HL-60/S4 treated with retinoic acid at 250 ng/mL for 4 days and 3 days (cell line): ENCODE data around the gene PODXL2.
"Not testable (repeated sequence)": the region's sequence is repeated elsewhere in the genome, so short reads cannot be mapped to it uniquely, and the experiment has no call there.

ENCODE experiments used
- in situ Hi-C: fragments of 300-500 bp; cut with MboI; formaldehyde crosslinking; loops from 2 replicates; pipeline ENCODE4 v1.7.0; 2022; ENCODE audit warnings: low sequenced_read_pairs

The PODXL2 gene

DNA sequence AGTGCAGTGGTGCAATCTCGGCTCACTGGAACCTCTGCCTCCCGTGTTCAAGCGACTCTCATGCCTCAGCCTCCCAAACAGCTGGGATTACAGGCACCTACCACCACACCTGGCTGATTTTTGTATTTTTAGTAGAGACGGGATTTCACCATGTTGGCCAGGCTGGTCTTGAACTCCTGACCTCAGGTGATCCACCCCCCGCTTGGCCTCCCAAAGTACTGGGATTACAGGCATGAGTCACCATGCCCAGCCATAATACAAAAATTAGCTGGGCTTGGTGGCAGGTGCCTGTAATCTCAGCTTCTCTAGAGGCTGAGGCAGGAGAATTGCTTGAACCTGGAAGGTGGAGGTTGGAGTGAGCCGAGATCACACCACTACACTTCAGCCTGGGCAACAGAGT is 26.0 kb downstream of the PODXL2 start:
- in situ Hi-C loops, result not testable (repeated sequence)

DNA sequence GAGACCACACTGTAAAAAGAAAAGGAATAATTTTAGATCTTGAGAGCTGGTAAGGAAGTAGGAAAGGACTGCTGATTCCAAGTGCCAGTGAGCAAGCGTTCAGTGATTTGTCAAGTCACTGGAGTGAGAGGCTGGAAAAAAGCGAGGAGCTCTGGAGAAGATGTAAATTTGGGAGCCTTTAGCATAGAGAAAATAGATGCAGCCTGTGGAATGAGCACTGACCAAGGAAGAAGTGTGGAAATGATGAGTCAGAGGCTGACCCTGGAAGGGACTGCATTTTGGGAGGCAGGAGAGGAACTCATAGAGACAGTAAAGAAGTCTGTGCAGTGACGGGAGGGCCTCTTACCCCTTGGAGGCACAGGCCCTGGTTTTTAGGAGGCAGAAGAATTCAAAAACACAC is 26.7 kb downstream of the PODXL2 start:
- in situ Hi-C loops, result no loop called here

DNA sequence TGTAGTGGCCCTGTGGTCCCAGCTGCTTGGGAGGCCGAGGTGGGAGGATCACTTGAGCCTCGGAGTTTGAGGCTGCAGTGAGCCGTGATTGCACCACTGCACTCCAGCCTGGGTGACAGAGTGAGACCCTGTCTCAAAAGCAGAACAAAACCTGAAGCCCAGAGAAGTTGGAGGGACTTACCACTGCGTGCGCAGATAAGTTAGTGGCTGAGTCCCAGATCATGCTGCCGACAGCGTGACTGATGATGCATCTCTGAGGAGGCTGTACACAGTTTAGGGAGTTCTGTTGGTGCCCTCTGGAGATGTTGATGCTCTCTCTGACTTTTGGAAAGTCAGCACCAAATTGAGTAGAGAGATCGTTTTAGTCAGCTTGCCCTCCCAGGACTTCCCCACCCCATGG is 27.9 kb downstream of the PODXL2 start:
- in situ Hi-C loops, result no loop called here

DNA sequence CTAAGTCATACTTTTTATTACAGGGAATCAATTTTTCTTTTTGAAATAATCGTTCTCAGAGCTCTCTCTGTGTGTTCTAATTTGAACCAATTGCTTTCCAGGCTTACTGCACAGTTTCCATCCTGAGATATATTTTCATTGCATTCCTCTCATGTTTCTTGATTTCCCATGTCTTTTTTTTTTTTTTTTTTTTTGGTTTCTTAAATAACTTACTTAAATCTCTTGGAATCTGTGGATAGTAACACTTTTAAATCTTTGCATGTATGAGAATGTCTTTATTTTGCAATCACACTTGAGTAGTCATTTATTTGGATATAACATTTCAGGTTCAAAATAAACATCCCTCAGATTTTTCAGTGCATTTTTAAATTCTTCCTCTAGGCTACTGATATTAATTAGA is 29.2 kb downstream of the PODXL2 start:
- in situ Hi-C loops, result no loop called here

DNA sequence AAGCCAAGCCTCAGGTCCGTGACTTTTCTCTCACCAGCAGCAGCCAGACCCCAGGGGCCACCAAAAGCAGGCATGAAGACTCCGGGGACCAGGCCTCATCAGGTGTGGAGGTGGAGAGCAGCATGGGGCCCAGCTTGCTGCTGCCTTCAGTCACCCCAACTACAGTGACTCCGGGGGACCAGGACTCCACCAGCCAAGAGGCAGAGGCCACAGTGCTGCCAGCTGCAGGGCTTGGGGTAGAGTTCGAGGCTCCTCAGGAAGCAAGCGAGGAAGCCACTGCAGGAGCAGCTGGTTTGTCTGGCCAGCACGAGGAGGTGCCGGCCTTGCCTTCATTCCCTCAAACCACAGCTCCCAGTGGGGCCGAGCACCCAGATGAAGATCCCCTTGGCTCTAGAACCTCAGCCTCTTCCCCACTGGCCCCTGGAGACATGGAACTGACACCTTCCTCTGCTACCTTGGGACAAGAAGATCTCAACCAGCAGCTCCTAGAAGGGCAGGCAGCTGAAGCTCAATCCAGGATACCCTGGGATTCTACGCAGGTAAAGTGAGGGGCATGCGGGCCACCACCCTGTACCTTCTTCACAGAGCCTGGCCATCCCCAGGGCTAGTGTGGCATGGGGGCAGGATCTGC is 31.8 kb downstream of the PODXL2 start:
- in situ Hi-C loops, result no loop called here

DNA sequence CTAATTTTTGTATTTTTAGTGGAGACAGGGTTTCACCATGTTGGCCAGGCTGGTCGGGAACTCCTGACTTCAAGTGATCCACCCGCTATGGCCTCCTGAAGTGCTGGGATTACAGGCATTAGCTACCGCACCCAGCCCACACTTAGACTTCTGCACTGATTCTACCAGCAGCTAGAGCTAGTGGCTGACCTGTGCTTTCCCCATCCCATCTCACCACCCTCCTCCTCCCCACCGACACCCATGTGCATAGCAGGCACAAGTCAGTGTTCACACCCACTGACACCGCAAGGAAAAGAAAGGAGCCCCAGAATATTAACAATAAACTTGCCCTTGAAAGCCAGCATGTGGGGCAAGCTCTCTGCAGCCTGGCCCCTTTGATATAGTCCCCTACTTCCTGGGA is 32.6 kb downstream of the PODXL2 start:
- in situ Hi-C loops, result no loop called here

DNA sequence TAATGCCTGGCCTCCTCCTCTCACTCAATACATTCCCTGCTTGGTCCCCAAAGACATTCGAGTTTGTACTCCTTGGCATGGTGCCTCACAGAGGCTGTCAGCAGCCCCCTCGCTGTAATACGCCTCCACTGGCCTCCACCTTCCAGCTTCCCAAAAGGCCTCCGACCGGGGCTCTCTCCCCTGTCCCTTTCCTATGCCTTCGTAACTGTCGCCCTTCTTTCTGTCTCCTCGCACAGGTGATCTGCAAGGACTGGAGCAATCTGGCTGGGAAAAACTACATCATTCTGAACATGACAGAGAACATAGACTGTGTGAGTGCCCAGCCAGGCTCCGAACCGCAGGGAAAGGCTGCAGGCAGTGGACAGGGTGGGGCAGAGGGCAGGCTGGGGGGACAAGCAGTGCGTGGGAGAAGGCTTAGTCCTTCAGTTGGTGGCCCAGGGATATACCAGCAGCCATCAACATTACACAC is 33.0 kb downstream of the PODXL2 start:
- in situ Hi-C loops, result no loop called here

DNA sequence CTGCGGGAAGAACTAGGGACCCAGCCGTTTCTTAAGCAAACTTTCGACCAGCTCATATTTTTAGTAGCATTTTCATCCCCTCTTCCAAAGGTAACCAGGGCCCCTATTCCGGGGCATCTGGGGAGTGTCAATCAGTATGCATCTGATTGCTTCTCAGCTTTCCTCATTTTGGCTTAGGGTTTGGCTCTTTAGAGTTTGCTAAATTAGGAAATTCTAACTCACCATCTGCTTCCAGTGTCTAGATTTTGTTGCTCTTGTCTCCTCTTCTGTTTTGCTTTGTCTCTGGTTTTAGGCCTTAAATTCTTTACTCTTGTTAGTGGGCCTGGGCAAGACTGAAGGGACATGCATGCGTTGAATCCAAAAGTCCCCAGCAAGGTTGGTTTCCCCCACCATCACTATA is 34.2 kb downstream of the PODXL2 start:
- in situ Hi-C loops, result no loop called here

DNA sequence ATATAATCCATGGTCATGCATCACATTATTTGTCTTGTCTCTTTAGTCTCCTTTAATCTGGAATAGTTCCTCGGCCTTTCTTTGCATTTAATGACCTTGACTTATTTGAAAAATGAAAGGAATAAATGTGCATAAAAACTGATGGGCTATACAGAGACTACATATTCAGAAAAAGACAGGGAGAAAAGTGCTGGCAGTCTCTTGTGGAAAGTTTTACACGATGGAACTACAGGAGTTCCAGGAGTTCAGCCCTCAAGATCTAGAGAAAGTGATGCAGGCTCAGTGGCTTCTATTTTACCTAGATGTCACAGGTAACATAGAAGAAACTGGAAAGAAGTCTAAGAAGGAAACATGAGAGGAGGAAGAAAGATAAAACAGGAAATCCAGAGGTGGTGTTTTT is 36.2 kb downstream of the PODXL2 start:
- in situ Hi-C loops, result no loop called here

DNA sequence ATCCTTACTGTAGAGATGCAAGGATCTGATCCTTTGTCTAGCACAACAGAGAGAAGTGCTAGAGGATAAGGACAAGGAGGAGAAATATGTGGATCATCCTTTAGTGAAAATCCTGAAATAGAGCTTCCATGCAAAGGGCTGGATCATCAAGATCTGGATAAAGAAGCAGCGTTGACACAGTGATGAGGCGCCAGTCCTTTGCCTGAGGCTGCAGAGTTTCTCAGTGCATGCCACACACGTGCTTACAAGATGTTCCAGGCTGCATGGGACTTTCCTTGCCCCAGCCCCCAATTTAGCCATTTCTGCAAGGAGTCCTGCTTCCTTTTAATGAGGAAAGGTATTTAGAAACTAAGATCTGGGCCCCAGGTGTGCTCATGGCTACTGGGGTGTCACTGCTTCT is 36.6 kb downstream of the PODXL2 start:
- in situ Hi-C loops, result no loop called here

DNA sequence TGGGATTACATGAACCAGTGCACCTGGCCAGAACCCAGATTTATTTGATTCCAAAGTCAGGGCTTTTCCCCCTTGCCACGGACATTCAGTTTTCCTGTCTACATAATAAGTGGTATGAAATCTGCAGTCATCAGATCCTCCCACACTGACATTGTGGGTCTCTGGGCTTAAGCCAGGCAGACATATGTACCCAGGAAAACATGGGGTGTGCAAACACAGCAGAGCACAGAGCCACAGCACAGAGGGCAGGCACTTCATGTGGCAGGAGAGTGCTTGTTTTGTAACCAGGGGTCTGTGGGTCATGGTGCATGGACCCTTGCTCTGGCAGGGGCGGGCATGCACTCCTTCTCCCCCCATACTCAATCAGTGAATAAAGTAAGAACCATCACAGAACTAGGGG is 37.7 kb downstream of the PODXL2 start:
- in situ Hi-C loops, result no loop called here

DNA sequence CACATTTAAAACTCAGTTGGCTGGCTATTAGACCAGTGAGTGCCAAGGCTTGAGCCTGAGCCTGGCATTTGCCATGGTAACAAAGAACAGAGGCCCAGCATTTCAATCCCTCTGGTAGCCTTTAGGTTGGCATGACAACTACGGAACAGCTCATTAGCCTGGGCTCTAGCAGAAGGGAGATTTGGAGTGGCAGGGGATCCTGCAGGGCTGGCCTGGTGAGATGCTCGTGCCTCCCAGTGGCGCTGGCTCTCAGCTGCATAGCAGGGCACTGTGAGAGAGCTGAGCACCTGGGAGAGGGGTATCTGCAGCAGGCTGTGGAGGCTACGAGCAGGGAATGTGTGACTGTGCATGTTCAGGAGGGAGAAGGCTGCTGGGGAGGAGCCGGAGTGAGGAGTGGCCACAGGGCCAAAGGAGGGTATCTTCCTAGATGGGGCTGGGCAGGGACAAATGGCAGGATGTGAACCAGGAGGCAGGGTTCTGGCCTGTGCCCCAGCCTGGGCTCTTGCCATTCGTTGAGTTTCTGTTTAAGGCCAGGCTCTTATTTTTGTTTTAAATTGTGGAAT is 38.2 kb downstream of the PODXL2 start:
- in situ Hi-C loops, result no loop called here

DNA sequence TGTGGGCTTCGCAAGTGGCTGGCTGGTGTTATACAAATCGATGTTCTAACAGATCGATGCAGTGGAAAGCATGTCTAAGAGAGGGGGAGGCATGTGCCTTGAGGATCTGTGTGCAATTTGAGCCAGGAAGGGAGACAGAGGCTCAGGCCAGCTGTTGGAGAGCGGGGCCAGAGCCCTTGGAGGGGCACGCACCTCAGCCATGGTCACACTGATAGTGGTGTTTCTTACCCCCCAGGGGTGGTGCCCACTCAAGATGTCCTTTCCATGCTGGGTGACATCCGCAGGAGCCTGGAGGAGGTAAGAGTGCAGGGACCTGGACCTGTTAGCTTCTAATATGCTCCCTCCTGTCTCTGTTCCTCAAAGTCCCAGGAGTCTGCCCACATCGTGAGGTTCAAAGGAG is 39.9 kb downstream of the PODXL2 start:
- in situ Hi-C loops, result no loop called here

DNA sequence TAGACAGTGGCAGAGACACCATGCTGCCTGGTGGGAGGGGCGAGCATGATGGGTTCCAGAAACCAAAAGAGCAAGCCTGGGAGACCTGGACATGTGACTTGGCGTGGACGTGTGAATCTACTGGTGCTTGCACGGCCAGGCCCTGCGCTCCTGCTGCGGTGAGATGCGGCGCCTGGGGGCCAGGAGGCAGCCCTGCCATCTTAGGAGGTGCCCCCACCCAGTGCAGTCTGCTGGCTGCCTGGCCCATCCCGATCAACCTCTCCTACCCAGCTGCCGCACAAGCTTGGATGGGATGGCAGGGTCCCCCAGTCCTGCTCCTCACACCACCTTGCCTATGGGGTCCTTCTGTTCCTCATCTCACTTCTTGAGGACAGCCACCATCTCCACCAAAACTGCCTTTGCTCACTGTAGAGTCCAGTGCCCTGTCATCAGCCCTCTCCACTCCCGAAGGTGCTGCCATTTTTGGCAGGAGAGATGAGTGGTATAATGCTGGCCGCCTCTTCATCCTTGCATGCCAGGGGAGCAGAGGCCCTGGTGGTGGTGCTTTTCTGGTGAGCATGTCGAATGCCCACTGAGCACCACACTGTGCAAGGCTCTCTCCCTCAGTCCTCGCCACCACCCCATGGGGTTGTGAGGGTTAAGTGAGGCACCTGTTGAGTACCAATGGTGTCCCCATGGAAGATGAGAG is 40.7 kb downstream of the PODXL2 start:
- in situ Hi-C loops, result no loop called here

DNA sequence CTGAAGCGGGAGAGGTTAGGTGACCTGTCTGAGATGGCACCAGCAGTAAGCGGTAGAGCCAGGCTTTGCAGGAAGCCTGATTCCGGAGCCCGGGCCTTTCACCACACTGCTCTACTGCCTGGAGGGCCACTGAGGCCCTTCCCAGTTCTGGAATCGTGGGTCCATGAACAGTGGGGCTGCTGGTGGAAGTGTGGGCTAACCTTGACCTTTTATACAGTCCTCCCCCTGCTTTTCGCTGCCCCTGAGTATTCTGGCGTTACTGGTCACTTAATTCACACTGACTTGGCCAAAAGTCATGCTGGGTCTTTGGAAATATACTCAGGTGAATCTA is 41.2 kb downstream of the PODXL2 start:
- in situ Hi-C loops, result no loop called here

DNA sequence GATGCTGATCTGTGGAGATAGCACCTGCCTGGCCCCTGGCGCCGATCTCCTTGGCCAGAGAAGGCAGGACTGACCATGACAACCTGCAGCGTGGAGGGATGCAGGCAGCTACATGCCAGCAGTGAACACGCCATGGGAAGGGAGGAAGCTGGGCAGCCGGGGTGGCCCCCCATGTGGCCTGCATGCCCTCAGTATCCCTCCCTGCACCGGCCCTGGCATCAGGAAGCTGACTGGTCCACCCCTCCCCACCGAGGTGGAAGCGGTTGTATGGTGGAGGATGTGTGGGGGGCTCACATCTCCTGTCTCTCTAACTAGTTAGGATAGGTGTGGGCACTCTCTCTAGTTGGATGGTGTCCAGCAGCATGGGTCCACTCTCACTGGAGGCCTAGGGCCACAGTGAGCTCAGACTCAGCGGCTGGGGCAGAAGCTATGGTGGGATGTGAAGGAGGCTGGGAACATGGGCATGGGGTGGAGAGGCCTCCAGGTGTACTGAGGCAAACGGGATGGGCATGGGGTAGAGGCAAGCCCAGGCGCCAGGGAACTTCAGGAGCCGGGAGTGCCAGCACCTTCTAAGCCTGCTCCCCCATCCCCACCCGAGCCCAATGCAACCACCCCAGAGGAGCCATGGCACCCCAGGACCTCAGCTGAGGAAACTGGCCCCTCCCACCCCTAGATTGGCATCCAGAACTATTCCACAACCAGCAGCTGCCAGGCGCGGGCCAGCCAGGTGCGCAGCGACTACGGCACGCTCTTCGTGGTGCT is 42.0 kb downstream of the PODXL2 start:
- in situ Hi-C loops, result no loop called here

DNA sequence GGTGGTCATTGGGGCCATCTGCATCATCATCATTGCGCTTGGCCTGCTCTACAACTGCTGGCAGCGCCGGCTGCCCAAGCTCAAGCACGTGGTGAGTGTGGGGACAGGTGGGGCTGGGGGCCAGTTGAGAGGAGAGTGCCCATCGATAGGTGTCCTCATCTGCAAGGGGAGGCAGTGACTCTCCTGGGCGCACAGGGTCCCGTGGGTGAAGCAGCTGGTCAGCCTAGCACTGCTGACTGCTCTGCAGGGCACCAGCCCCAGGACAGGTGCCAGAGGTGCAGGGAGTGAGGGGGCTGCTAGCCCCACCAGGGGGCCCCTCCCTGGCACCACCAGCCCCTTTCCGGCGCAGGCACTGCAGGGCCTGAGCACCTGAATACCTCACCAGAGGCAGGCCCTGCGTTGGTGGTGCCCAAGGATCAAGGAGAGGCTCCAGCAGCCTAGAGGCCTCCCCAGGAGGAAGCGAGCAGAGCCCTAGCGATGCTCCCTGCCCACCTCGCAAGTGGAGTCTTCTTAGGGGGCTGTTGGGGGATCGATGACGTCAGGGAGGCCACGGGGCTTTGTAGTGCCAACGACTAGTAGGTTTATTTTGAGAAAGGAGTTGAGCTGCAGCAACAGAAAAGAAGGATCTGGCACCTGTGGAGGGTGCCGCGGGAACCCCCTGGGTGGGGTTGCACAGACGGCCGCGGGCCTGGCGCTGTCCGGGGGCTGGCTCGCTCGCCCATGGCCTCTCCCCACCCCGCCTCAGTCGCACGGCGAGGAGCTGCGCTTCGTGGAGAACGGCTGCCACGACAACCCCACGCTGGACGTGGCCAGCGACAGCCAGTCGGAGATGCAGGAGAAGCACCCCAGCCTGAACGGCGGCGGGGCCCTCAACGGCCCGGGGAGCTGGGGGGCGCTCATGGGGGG is 42.8 kb downstream of the PODXL2 start:
- in situ Hi-C loops, result no loop called here

DNA sequence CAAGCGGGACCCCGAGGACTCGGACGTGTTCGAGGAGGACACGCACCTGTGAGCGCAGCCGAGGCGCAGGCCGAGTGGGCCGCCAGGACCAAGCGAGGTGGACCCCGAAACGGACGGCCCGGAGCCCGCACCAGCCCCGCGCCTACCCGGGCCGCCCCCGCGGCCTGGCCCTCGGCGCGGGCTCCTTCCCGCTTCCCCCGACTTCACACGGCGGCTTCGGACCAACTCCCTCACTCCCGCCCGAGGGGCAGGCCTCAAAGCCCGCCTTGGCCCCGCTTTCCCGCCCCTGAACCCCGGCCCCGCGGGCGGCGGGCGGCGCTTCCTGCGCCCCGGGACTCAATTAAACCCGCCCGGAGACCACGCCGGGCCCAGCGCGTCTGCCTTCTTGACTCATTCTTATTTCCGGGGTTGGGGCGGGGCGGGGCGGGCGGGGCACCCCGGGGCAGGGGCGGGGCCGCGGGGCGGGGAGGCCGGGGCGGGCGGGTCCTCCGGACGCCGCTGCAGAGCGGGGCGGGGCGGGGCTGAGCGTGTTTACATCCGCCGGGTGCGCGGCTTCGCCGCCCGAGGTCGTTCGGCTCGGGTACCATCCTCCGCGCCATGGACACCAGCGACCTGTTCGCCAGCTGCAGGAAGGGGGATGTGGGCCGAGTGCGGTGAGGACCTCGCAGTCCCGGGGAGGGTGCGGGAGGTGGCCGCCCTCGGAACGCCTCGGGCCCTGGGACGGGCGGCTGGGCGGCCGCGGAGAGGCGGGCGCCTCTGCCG is 43.6 kb downstream of the PODXL2 start, which contains the start of gene ABTB1:
Gene ABTB1, plus strand, starts transcription at position 524 of the 762 bp plus-strand sequence. Its CDS starts 74 bp downstream, at position 598.
- in situ Hi-C loops, result no loop called here

DNA sequence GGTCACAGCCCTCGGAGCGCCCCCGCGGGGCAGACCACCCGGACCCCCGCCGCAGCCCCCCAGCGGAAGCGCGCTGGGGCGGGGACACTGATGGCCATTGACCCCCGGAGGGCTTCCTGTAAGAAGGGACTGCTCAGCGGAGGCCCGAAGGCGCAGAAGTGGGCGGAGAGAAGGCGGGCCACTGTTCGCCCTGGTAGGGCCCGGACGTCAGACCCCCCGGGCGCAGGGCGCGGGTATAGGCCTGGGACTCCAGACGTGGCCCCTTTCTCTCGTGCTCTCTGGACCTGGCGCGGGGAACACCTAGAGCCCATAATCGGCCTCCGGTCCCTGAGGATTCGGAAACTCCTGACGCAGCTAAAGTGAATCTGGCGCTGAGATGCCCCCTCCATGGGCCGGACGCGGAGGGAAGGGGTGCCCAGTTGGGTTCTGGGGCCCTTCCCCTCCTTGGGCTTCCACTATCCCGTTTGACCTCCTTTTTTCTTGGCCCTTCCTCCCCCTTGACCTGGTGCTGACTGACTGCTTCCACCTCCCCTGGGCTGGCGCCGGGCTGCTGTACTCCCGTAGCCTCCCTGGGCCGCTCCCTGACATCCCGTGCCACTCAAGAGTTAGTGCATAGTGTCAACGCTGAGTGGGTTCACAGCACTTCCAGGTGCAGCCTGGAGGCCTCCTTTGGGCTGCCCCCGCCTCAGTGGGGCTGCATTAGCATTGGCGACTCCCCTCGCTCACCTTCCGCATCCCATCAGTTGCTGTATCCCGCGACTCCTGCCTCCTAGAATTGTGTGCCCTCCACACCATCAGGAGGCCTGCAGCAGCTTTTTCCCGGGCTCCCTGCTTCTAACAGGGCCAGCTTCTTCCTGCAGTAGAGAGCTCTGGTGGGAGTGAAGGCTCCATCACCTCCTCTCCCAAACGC is 44.5 kb downstream of the PODXL2 start:
- in situ Hi-C loops, result no loop called here
